GM23248 (cell line): ENCODE data around the gene RAB35. TPM values are rescaled to one million over a fixed set of nuclear protein-coding genes. Genes with fewer than 3 reads are reported as not detected.

Experiments
- DNase-seq: peaks from one replicate; pipeline ENCODE4 v3.0.0-alpha.2; 2015
- H2AFZ ChIP-seq: fragments of 200-600 bp; sonication (generic); 2 replicates; pipeline ENCODE4 v1.6.1; 2016; ENCODE audit warnings: antibody characterized with exemption
- H3F3A ChIP-seq: fragments of 200-600 bp; sonication (generic); 2 replicates; pipeline ENCODE4 v1.6.1; 2016; ENCODE audit warnings: mild to moderate bottlenecking, antibody characterized with exemption, mixed run types; ENCODE audit not compliant: insufficient read depth
- H3K27ac ChIP-seq: fragments of 200-600 bp; sonication (generic); 2 replicates; pipeline ENCODE4 v1.5.1; 2016; ENCODE audit warnings: mild to moderate bottlenecking
- H3K27me3 ChIP-seq: fragments of 200-600 bp; sonication (generic); replicated peaks from 2 replicates; pipeline ENCODE4 v1.6.1; 2016; ENCODE audit warnings: mild to moderate bottlenecking; ENCODE audit not compliant: insufficient read depth
- H3K36me3 ChIP-seq: fragments of 200-600 bp; sonication (generic); 2 replicates; pipeline ENCODE4 v1.6.1; 2016; ENCODE audit warnings: low read depth, mild to moderate bottlenecking
- H3K4me1 ChIP-seq: fragments of 200-600 bp; sonication (generic); 2 replicates; pipeline ENCODE4 v1.6.1; 2016; ENCODE audit warnings: mild to moderate bottlenecking; ENCODE audit not compliant: insufficient read depth
- H3K4me2 ChIP-seq: fragments of 200-600 bp; sonication (generic); one replicate; pipeline ENCODE4 v1.6.1; 2016; ENCODE audit warnings: mild to moderate bottlenecking; ENCODE audit not compliant: unreplicated experiment
- H3K4me3 ChIP-seq: fragments of 200-600 bp; sonication (generic); 2 replicates; pipeline ENCODE4 v1.5.1; 2016; ENCODE audit warnings: mild to moderate bottlenecking
- H3K79me2 ChIP-seq: fragments of 200-600 bp; sonication (generic); 2 replicates; pipeline ENCODE4 v1.6.1; 2016; ENCODE audit warnings: mild to moderate bottlenecking; ENCODE audit not compliant: insufficient read depth
- H3K9ac ChIP-seq: fragments of 200-600 bp; sonication (generic); 2 replicates; pipeline ENCODE4 v1.6.1; 2016; ENCODE audit warnings: mild to moderate bottlenecking
- H3K9me2 ChIP-seq: fragments of 200-600 bp; sonication (generic); 2 replicates; pipeline ENCODE4 v1.6.1; 2016; ENCODE audit warnings: mixed run types, mild to moderate bottlenecking, moderate library complexity; ENCODE audit not compliant: insufficient read depth
- H3K9me3 ChIP-seq: fragments of 200-600 bp; sonication (generic); one replicate; pipeline ENCODE4 v1.6.1; 2017; ENCODE audit warnings: low read depth
- H4K20me1 ChIP-seq: fragments of 200-600 bp; sonication (generic); 2 replicates; pipeline ENCODE4 v1.6.0; 2016; ENCODE audit not compliant: insufficient read depth
- EZH2 ChIP-seq: fragments of 200-600 bp; sonication (generic); IDR thresholded peaks from 2 replicates; pipeline ENCODE4 v1.6.1; 2018; ENCODE audit warnings: antibody characterized with exemption, mild to moderate bottlenecking; ENCODE audit not compliant: insufficient read depth, poor library complexity, severe bottlenecking
- EZH2phosphoT487 ChIP-seq: fragments of 200-600 bp; sonication (generic); IDR thresholded peaks from 2 replicates; pipeline ENCODE4 v1.6.1; 2018; ENCODE audit warnings: antibody characterized with exemption, moderate library complexity, mild to moderate bottlenecking, low read depth; ENCODE audit not compliant: insufficient read depth
- WGBS, 2 experiments: methylation state at CpG; one replicate each; pipeline ENCODE4 v1.1.6; 2015 to 2017; ENCODE audit warnings: low lambda C conversion rate in 2 of 2, low coverage in 1 of 2; ENCODE audit errors: missing lambda C conversion rate in 2 of 2; 5-methylcytosine and 5-hydroxymethylcytosine counted together
- in situ Hi-C: fragments of 300-500 bp; cut with MboI; formaldehyde crosslinking; loops from 2 replicates; pipeline ENCODE4 v1.15.0; 2020
- polyA plus RNA-seq: library from polyadenylated mRNA; unstranded; fragments of >200 nt; fragmentation: Nextera tagmentation; extraction: Ambion mirVana; gene quantifications from 2 replicates; pipeline ENCODE4 v1.2.1, GENCODE V29; 2016
- total RNA-seq: library from RNA; depleted of rRNA; stranded (reverse); fragments of >200 nt; shearing (Covaris generic); gene quantifications from 2 replicates; pipeline ENCODE4 v1.2.3, GENCODE V29; 2014

The RAB35 gene
- total and polyA plus RNA-seq, 2 experiments from 2014 or later = 28.7 to 37.1 TPM

GRCh38 chr12:120075034-120075616, 41.4 kb downstream of the RAB35 start:
- Histone ChIP-seq H4K20me1 (no peaks in the 10 kb centered on the region), H3K4me2 (no peak overlapping the region), H3K4me3 (no peak overlapping the region), H3K36me3 (no peaks in the 10 kb centered on the region), H3K9ac (no peak overlapping the region), H3K9me2 (no peaks in the 10 kb centered on the region), H3K27ac (no peak overlapping the region), H3K27me3 (peaks cover 20% of the 10 kb centered on the region; the same call in 1 of the 2 replicates), H3K4me1 (no peaks in the 10 kb centered on the region), H3K79me2 (no peaks in the 10 kb centered on the region), H3K9me3 (no peaks in the 10 kb centered on the region), H3F3A (no peaks in the 10 kb centered on the region), H2AFZ (no peak overlapping the region)
- no peak for TF ChIP-seq EZH2phosphoT487
- TF ChIP-seq EZH2 = no peak
- no peak for DNase-seq
- in situ Hi-C loops = no loop called here
- 47 to 56% methylated on average over 7 of the region's 7 CpGs for WGBS, 2 experiments

GRCh38 chr12:120072472-120073249, 43.9 kb downstream of the RAB35 start:
- in situ Hi-C loops = no loop called here
- WGBS, 2 experiments = 70 to 73% methylated on average over 18 of the region's 18 CpGs
- no peaks in the 10 kb centered on the region for H3F3A ChIP-seq

GRCh38 chr12:120071493-120072020, 45.0 kb downstream of the RAB35 start:
- Histone ChIP-seq H3K9ac (no peak overlapping the region), H2AFZ (no peak overlapping the region), H3K4me2 (no peak overlapping the region), H3K27ac (no peak overlapping the region), H3K36me3 (no peaks in the 10 kb centered on the region), H3K9me3 (no peaks in the 10 kb centered on the region), H3F3A (no peaks in the 10 kb centered on the region), H4K20me1 (no peaks in the 10 kb centered on the region), H3K4me1 (no peaks in the 10 kb centered on the region), H3K4me3 (no peak overlapping the region), H3K9me2 (no peaks in the 10 kb centered on the region), H3K79me2 (no peaks in the 10 kb centered on the region), H3K27me3 (peaks cover 24% of the 10 kb centered on the region)
- in situ Hi-C loops = no loop called here
- TF ChIP-seq EZH2 (no peak), EZH2phosphoT487 (no peak)
- WGBS, 2 experiments = 63 to 68% methylated on average over 6 of the region's 6 CpGs
- no peak for DNase-seq

More at GRCh38 chr12:120072472-120073249, 43.9 kb downstream of the RAB35 start:
- no peak overlapping the region for H3K9ac ChIP-seq
- H3K9me2 ChIP-seq = no peaks in the 10 kb centered on the region
- no peak overlapping the region for H3K27ac ChIP-seq
- no peak overlapping the region for H2AFZ ChIP-seq
- no peaks in the 10 kb centered on the region for H3K9me3 ChIP-seq
- no peak for DNase-seq
- H3K4me3 ChIP-seq = no peak overlapping the region
- no peaks in the 10 kb centered on the region for H3K4me1 ChIP-seq
- TF ChIP-seq EZH2phosphoT487 (no peak), EZH2 (no peak)
- H3K4me2 ChIP-seq = no peak overlapping the region
- no peaks in the 10 kb centered on the region for H3K36me3 ChIP-seq
- H3K79me2 ChIP-seq = no peaks in the 10 kb centered on the region
- no peaks in the 10 kb centered on the region for H4K20me1 ChIP-seq
- peaks cover 17% of the 10 kb centered on the region for H3K27me3 ChIP-seq

GRCh38 chr12:120069278-120069677, 47.3 kb downstream of the RAB35 start:
- Histone ChIP-seq H3K79me2 (no peaks in the 10 kb centered on the region), H3K4me3 (no peak overlapping the region), H3K9ac (no peak overlapping the region), H2AFZ (no peak overlapping the region), H3K27me3 (peaks cover 42% of the 10 kb centered on the region), H3K4me1 (no peaks in the 10 kb centered on the region), H3K9me2 (no peaks in the 10 kb centered on the region), H3K9me3 (no peaks in the 10 kb centered on the region), H3K4me2 (no peak overlapping the region), H3K27ac (no peak overlapping the region), H4K20me1 (no peaks in the 10 kb centered on the region), H3F3A (no peaks in the 10 kb centered on the region), H3K36me3 (no peaks in the 10 kb centered on the region)
- DNase-seq = no peak
- in situ Hi-C loops = no loop called here
- 65 to 68% methylated on average over 5 of the region's 5 CpGs for WGBS, 2 experiments
- TF ChIP-seq EZH2phosphoT487 = no peak
- no peak for TF ChIP-seq EZH2
